ENCODE results near the gene MASP2.

GRCh38 chr1:11044849-11045427 is 2.1 kb downstream of the MASP2 start:
- TF ChIP-seq CTCF (IDR thresholded peaks at IDR 0.05) (no peak), POLR2A (IDR thresholded peaks at IDR 0.05) (no peak)

Measured in esophagus squamous epithelium (tissue), 4 donors.